Measurements from ENCODE around the gene ARID3A. TPM values are rescaled to one million over a fixed set of nuclear protein-coding genes. Genes with fewer than 3 reads are reported as not detected.

The ARID3A gene
- total and polyA plus RNA-seq, 2 of the 13 experiments (the other 11 are each of a cell fraction or from before 2014, with no cell fraction given): 71.3 to 77.9 TPM

GRCh38 chr19:940591-941291 is 14.9 kb downstream of the ARID3A start:
- no peak for DNase-seq (ENCODE audit: low spot score)
- Histone ChIP-seq H4K20me1 (ENCODE audit: insufficient read depth, low read length) (peaks cover 75% of the 10 kb centered on the region; the same call in 1 of the 2 replicates), H3K79me2 (ENCODE audit: insufficient read depth, low read length) (peaks cover 86% of the 10 kb centered on the region), H3K27ac (ENCODE audit: extremely low read length, insufficient read depth, low read length) (no peak overlapping the region), H3K9me3 (ENCODE audit: low read length) (no peaks in the 10 kb centered on the region), H2AFZ (ENCODE audit: low read length) (no peak overlapping the region), H3K4me1 (ENCODE audit: insufficient read depth, low read length) (peaks cover 50% of the 10 kb centered on the region), H3K36me3 (replicated peaks in 1 of 2; ENCODE audit: control insufficient read depth in 1 of 2, insufficient read depth in 2 of 2, low read length in 2 of 2) (peaks cover 26 to 80% of the 10 kb centered on the region in 2 experiments), H3K4me3 (replicated peaks in 1 of 3; ENCODE audit: insufficient read depth in 1 of 3, low read depth in 2 of 3, low read length in 3 of 3) (no peak overlapping the region), H3K9ac (ENCODE audit: insufficient read depth, low read depth, low read length) (no peak overlapping the region), H3K27me3 (ENCODE audit: control insufficient read depth in 1 of 2, insufficient read depth in 2 of 2, low read length in 2 of 2) (no peaks in the 10 kb centered on the region; a peak in 1 of 5 replicates), H3K4me2 (ENCODE audit: low read depth, low read length) (no peak overlapping the region)
- ChIA-PET CTCF (ENCODE audit: low intra/inter-chr PET ratio, low total read pairs) (no interaction called here), POLR2A (no interaction called here)
- in situ Hi-C loops (cut with HindIII; ENCODE audit: extremely low pct_ligation_motif_present, low pct_unique_long_range_greater_than_20kb): no loop called here
- ATAC-seq: no peak
- BruUV-seq (replicated peaks): no TSS peak
- no peak for FAIRE-seq
- WGBS (ENCODE audit: low lambda C conversion rate): 97% methylated on average over 41 of the region's 64 CpGs
- intact Hi-C loops (cut with micrococcal nuclease; ENCODE audit: unreplicated experiment): no loop called here
- no peak for TF ChIP-seq TOE1 (CRISPR knock-in tag; IDR thresholded peaks at IDR 0.05)
- no peak for TF ChIP-seq ZNF33B (CRISPR knock-in tag; IDR thresholded peaks at IDR 0.05)
- TF ChIP-seq POLR2A (IDR thresholded peaks at IDR 0.05; ENCODE audit: insufficient read depth in 1 of 2, low read depth in 2 of 2, low read length in 2 of 2): no peak
- TF ChIP-seq ZNF260 (CRISPR knock-in tag; IDR thresholded peaks at IDR 0.05; ENCODE audit: borderline replicate concordance, low read depth): no peak
- no peak for TF ChIP-seq ATF1 (CRISPR knock-in tag; IDR thresholded peaks at IDR 0.05)
- TF ChIP-seq ZNF883 (CRISPR knock-in tag; IDR thresholded peaks at IDR 0.05; ENCODE audit: not compliant biosample characterization): no peak
- TF ChIP-seq ZBTB3 (CRISPR knock-in tag; IDR thresholded peaks at IDR 0.05; ENCODE audit: borderline replicate concordance, low read depth): no peak
- no peak for TF ChIP-seq SCMH1 (CRISPR knock-in tag; IDR thresholded peaks at IDR 0.05; ENCODE audit: borderline replicate concordance)
- 0 out of 2 replicates have a peak, but pooled peaks have one; percentile 49 for TF ChIP-seq HNRNPL (IDR thresholded peaks at IDR 0.05; ENCODE audit: low read depth, low read length)
- TF ChIP-seq GFI1 (CRISPR knock-in tag; IDR thresholded peaks at IDR 0.05; ENCODE audit: borderline replicate concordance): no peak
- TF ChIP-seq ZNF362 (CRISPR knock-in tag; IDR thresholded peaks at IDR 0.05; ENCODE audit: borderline replicate concordance): no peak
- no peak for TF ChIP-seq PRDM4 (CRISPR knock-in tag; IDR thresholded peaks at IDR 0.05; ENCODE audit: borderline replicate concordance)
- TF ChIP-seq ARID3A (IDR thresholded peaks at IDR 0.05; ENCODE audit: low read depth, low read length): no peak
- TF ChIP-seq RBFOX2 (IDR thresholded peaks at IDR 0.05; ENCODE audit: low read depth, low read length): peak; percentile 75
- no peak for TF ChIP-seq CCAR2 (optimal IDR thresholded peaks at IDR 0.05; ENCODE audit: low read depth, low read length)
- TF ChIP-seq ZC3H13 (CRISPR knock-in tag; IDR thresholded peaks at IDR 0.05): no peak
- TF ChIP-seq KDM6A (CRISPR knock-in tag; IDR thresholded peaks at IDR 0.05; ENCODE audit: low read depth): no peak
- TF ChIP-seq FUBP1 (CRISPR knock-in tag; IDR thresholded peaks at IDR 0.05; ENCODE audit: borderline replicate concordance): no peak

Measured in HepG2 (cell line).